ENCODE results near the gene KLLN. TPM values are rescaled to one million over a fixed set of nuclear protein-coding genes. Genes with fewer than 3 reads are reported as not detected.
"Not testable (repeated sequence)": the region's sequence is repeated elsewhere in the genome, so short reads cannot be mapped to it uniquely, and the experiment has no call there.

Gene KLLN
- total and polyA plus RNA-seq, 12 donors: 0.15 to 0.69 (median 0.39) TPM

GRCh38 chr10:87887548-87888289 lies 24.4 kb upstream of the KLLN start:
- Histone ChIP-seq H3K27ac (no peak overlapping the region), H3K27me3 (no peaks in the 10 kb centered on the region), H3K36me3 (peaks cover 0 to 64% (median 7%) of the 10 kb centered on the region in 9 donors), H3K9me3 (peaks cover 0 to 11% (median 3%) of the 10 kb centered on the region in 11 donors), H3K4me3 (no peak overlapping the region), H3K4me1 (peaks cover 0 to 70% (median 17%) of the 10 kb centered on the region in 9 donors)
- TF ChIP-seq CTCF (IDR thresholded peaks at IDR 0.05): no peak
- WGBS, 2 donors: 96 to 98% methylated on average over 2 of the region's 2 CpGs
- no peak for DNase-seq
- ATAC-seq: peak in 1 of 8 donors; percentile 18
- intact Hi-C loops (cut with DNase I): loop anchor here in 1 of 10 donors (5.0 kb wide), 1 partner anchor 40 kb away; no protein-coding TSS in a partner anchor

DNA sequence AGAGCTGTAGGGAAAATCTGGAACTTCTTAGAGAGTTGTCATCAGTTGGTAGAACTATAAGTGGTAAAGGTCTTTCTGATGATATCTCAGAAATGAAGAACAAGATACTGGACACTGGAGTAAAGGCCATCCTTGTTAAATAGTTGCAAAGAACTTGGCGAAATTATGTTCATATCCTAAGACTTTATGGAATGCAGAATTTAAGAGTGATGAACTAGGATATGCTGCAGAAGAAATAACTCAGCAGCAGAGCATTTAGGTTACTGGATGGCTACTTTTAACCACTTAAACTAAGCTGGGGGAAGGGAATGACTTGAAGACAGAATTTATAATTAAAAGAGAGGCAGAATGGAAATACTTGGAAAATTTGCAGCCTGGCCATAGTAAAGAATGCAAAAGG lies 23.8 kb upstream of the KLLN start:
- Histone ChIP-seq H3K27me3 (no peaks in the 10 kb centered on the region), H3K4me3 (no peak overlapping the region), H3K27ac (no peak overlapping the region), H3K36me3 (peaks cover 0 to 64% (median 7%) of the 10 kb centered on the region in 9 donors), H3K9me3 (peaks cover 0 to 11% (median 3%) of the 10 kb centered on the region in 11 donors), H3K4me1 (peaks cover 0 to 70% (median 17%) of the 10 kb centered on the region in 9 donors)
- ATAC-seq (no peak), DNase-seq (no peak)
- no peak for TF ChIP-seq CTCF (IDR thresholded peaks at IDR 0.05)
- WGBS, 2 donors: 96 to 97% methylated on average over 1 of the region's 1 CpG
- intact Hi-C loops (cut with DNase I): loop anchor here in 1 of 10 donors (5.0 kb wide), 1 partner anchor 40 kb away; no protein-coding TSS in a partner anchor

GRCh38 chr10:87886635-87887034 lies 23.3 kb upstream of the KLLN start:
- Histone ChIP-seq H3K27ac (no peak overlapping the region), H3K4me3 (no peak overlapping the region), H3K27me3 (no peaks in the 10 kb centered on the region), H3K36me3 (peaks cover 0 to 68% (median 7%) of the 10 kb centered on the region in 9 donors), H3K4me1 (peaks cover 0 to 67% (median 17%) of the 10 kb centered on the region in 9 donors), H3K9me3 (peaks cover 0 to 11% (median 3%) of the 10 kb centered on the region in 11 donors)
- no peak for DNase-seq
- TF ChIP-seq CTCF (IDR thresholded peaks at IDR 0.05): no peak
- intact Hi-C loops (cut with DNase I): loop anchor here in 1 of 10 donors (5.0 kb wide), 1 partner anchor 41 kb away; no protein-coding TSS in a partner anchor
- no peak for ATAC-seq
- 96 to 97% methylated on average over 2 of the region's 2 CpGs for WGBS, 2 donors

- no peak for ATAC-seq
- Histone ChIP-seq H3K4me3 (no peak overlapping the region), H3K27me3 (no peaks in the 10 kb centered on the region), H3K4me1 (peaks cover 3 to 75% (median 40%) of the 10 kb centered on the region in 9 donors), H3K9me3 (peaks cover 0 to 11% (median 3%) of the 10 kb centered on the region in 11 donors), H3K27ac (no peak overlapping the region), H3K36me3 (peaks cover 0 to 84% (median 12%) of the 10 kb centered on the region in 9 donors)
- 77 to 82% methylated on average over 2 of the region's 2 CpGs for WGBS, 2 donors
- intact Hi-C loops (cut with DNase I): no loop called here
- TF ChIP-seq CTCF (IDR thresholded peaks at IDR 0.05): no peak
- DNase-seq: no peak
Observed at GRCh38 chr10:87882555-87883294, 19.4 kb upstream of the KLLN start.

- H3K27ac ChIP-seq; H3K4me3 ChIP-seq; intact Hi-C loops (cut with DNase I); H3K27me3 ChIP-seq; H3K9me3 ChIP-seq; DNase-seq; ATAC-seq: not testable (repeated sequence)
- peaks cover 3 to 77% (median 50%) of the 10 kb centered on the region in 9 donors for H3K4me1 ChIP-seq
- 95 to 100% methylated on average over 5 of the region's 5 CpGs for WGBS, 2 donors
- peaks cover 0 to 73% (median 8%) of the 10 kb centered on the region in 9 donors for H3K36me3 ChIP-seq
Observed at GRCh38 chr10:87881373-87882059, 18.2 kb upstream of the KLLN start.

Data from heart right ventricle (tissue), 16 donors.